ENCODE results near the gene IMMP2L. TPM values are rescaled to one million over a fixed set of nuclear protein-coding genes. Genes with fewer than 3 reads are reported as not detected.

IMMP2L gene
- total RNA-seq, 1 donor from 2014 or later, result 11.2 TPM

DNA sequence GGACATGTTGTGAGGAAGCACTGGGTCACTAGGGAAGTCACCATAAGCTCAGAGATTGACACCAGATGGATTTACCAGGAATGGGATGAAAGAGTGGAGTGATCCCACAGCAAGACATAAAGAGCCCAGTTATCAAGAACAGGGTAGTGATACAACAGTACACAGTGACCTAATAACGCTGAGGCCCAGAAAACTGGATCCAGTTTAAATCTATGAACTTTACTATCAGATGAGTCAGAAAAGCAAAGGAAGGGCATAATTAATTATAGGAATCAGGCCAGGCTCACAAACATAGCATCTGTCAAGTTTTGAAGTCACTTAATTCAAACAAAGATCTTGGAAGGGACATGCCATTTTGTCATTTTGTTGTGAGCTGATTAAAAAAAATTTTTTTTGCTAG is 397.9 kb downstream of the IMMP2L start:
- DNase-seq (ENCODE audit: low spot score), result no peak
- H3K27me3 Mint-ChIP-seq (ENCODE audit: unreplicated experiment), result peaks cover 1% of the 10 kb centered on the region
- peak overlapping the region; percentile 48 for H3K27ac Mint-ChIP-seq (ENCODE audit: unreplicated experiment)
- peaks cover 14% of the 10 kb centered on the region for H3K4me1 Mint-ChIP-seq (ENCODE audit: unreplicated experiment)
- TF ChIP-seq, protein P1, sequence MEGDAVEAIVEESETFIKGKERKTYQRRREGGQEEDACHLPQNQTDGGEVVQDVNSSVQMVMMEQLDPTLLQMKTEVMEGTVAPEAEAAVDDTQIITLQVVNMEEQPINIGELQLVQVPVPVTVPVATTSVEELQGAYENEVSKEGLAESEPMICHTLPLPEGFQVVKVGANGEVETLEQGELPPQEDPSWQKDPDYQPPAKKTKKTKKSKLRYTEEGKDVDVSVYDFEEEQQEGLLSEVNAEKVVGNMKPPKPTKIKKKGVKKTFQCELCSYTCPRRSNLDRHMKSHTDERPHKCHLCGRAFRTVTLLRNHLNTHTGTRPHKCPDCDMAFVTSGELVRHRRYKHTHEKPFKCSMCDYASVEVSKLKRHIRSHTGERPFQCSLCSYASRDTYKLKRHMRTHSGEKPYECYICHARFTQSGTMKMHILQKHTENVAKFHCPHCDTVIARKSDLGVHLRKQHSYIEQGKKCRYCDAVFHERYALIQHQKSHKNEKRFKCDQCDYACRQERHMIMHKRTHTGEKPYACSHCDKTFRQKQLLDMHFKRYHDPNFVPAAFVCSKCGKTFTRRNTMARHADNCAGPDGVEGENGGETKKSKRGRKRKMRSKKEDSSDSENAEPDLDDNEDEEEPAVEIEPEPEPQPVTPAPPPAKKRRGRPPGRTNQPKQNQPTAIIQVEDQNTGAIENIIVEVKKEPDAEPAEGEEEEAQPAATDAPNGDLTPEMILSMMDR (IDR thresholded peaks at IDR 0.05; ENCODE audit: unreplicated experiment), result no peak
- no peak overlapping the region for H3K4me3 Mint-ChIP-seq (ENCODE audit: unreplicated experiment)
- no peaks in the 10 kb centered on the region for H3K9me3 Mint-ChIP-seq (ENCODE audit: unreplicated experiment)
- no peaks in the 10 kb centered on the region for H3K36me3 Mint-ChIP-seq (ENCODE audit: low read depth, unreplicated experiment)

DNA sequence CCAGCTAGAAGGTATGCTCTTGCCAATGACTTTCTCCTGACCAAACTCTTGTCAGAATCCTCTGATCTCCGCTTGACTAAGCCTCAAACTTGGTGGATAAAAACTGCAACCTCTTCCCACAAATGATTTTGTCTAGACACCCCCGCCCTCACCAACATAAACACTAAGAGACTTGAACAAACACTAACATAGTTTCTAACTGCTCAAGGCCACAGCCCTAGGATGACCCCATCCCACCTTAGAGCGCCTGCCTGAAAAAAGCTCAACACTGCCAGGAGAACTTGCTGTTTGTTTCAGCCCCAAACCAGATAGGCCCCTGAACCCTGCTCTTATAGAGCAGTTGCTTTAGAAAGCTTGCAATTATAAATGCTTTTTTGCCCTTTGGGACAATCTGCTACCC is 399.6 kb downstream of the IMMP2L start:
- H3K27me3 Mint-ChIP-seq (ENCODE audit: unreplicated experiment), result peaks cover 1% of the 10 kb centered on the region
- H3K9me3 Mint-ChIP-seq (ENCODE audit: unreplicated experiment), result no peaks in the 10 kb centered on the region
- no peak overlapping the region for H3K27ac Mint-ChIP-seq (ENCODE audit: unreplicated experiment)
- no peak overlapping the region for H3K4me3 Mint-ChIP-seq (ENCODE audit: unreplicated experiment)
- peaks cover 14% of the 10 kb centered on the region for H3K4me1 Mint-ChIP-seq (ENCODE audit: unreplicated experiment)
- TF ChIP-seq, protein P1 (IDR thresholded peaks at IDR 0.05; ENCODE audit: unreplicated experiment), result no peak
- DNase-seq (ENCODE audit: low spot score), result no peak
- H3K36me3 Mint-ChIP-seq (ENCODE audit: low read depth, unreplicated experiment), result no peaks in the 10 kb centered on the region

DNA sequence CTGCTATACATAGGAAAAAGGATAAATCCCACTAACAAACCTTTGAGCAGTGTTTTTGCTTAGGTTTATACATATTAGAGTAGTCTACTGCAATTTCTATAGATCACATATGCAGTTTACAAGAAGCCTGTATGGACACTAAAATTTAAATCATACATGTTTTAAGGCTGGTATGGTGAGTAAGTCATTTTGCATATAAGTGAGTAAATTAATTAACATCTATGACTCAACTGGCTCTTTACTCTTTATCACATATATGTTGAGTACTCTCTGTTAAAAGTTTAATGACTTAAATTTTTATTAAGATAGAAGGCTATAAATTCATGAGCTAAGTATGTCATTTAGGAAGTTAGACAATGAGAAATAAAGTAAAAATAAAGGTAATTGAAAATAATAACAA is 402.0 kb downstream of the IMMP2L start:
- no peak overlapping the region for H3K4me3 Mint-ChIP-seq (ENCODE audit: unreplicated experiment)

DNA sequence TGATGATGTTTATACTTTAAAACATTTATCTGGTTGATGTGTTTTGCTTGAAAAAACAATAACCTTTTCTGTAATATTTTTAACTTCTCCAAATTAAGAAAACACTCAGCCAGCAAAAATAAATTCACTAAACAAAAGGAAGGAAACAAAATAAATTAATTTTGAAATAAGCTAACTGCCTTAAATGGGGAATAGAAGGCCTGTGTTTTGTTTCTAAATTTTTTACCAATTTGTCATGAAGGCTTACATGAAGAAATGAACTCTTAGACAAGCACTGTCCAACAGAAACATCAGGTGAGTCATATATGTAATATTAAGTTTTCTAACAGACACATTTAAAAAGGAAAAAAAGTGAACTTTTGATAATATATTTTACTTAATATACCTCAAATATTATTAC is 402.9 kb downstream of the IMMP2L start:
- no peak for DNase-seq (ENCODE audit: low spot score)
- TF ChIP-seq, protein P1 (IDR thresholded peaks at IDR 0.05; ENCODE audit: unreplicated experiment), result no peak
- H3K36me3 Mint-ChIP-seq (ENCODE audit: low read depth, unreplicated experiment), result no peaks in the 10 kb centered on the region
- no peak overlapping the region for H3K4me3 Mint-ChIP-seq (ENCODE audit: unreplicated experiment)
- H3K27ac Mint-ChIP-seq (ENCODE audit: unreplicated experiment), result no peak overlapping the region
- H3K9me3 Mint-ChIP-seq (ENCODE audit: unreplicated experiment), result no peaks in the 10 kb centered on the region
- no peaks in the 10 kb centered on the region for H3K27me3 Mint-ChIP-seq (ENCODE audit: unreplicated experiment)
- peaks cover 14% of the 10 kb centered on the region for H3K4me1 Mint-ChIP-seq (ENCODE audit: unreplicated experiment)

More for the DNA sequence above, 402.0 kb downstream of the IMMP2L start:
- no peak overlapping the region for H3K27ac Mint-ChIP-seq (ENCODE audit: unreplicated experiment)
- TF ChIP-seq, protein P1 (IDR thresholded peaks at IDR 0.05; ENCODE audit: unreplicated experiment), result no peak
- H3K27me3 Mint-ChIP-seq (ENCODE audit: unreplicated experiment), result no peaks in the 10 kb centered on the region
- peaks cover 14% of the 10 kb centered on the region for H3K4me1 Mint-ChIP-seq (ENCODE audit: unreplicated experiment)
- no peaks in the 10 kb centered on the region for H3K36me3 Mint-ChIP-seq (ENCODE audit: low read depth, unreplicated experiment)
- no peaks in the 10 kb centered on the region for H3K9me3 Mint-ChIP-seq (ENCODE audit: unreplicated experiment)
- no peak for DNase-seq (ENCODE audit: low spot score)

DNA sequence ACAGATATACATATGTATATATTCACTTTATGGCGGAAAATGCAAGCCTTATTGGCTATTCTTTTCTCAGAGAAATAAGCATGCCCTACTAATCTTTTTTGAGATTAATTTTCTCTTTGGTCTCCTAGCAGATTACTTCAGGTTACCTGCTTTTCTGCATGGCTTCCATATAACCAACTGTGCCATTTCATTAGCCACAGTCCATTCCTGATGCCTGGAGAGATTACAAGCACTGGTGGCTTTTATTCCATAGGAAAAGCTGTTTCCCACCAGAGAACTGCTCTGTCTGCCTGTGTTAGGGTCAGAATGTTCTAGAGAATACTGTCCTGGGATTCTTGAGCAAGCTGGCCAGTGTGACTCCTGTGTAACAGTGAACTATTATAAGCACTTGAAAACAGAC is 411.6 kb downstream of the IMMP2L start:
- Mint-ChIP-seq H3K4me3 (ENCODE audit: unreplicated experiment) (no peak overlapping the region), H3K27me3 (ENCODE audit: unreplicated experiment) (no peaks in the 10 kb centered on the region), H3K36me3 (ENCODE audit: low read depth, unreplicated experiment) (no peaks in the 10 kb centered on the region), H3K4me1 (ENCODE audit: unreplicated experiment) (no peaks in the 10 kb centered on the region), H3K9me3 (ENCODE audit: unreplicated experiment) (no peaks in the 10 kb centered on the region), H3K27ac (ENCODE audit: unreplicated experiment) (no peak overlapping the region)
- TF ChIP-seq, protein P1 (IDR thresholded peaks at IDR 0.05; ENCODE audit: unreplicated experiment), result no peak
- no peak for DNase-seq (ENCODE audit: low spot score)
